NCI-H510A (cell line): ENCODE data around the gene RDH11.
"Not testable (repeated sequence)": the region's sequence is repeated elsewhere in the genome, so short reads cannot be mapped to it uniquely, and the experiment has no call there.

Source experiments
- DNase-seq: peaks from one replicate; lab custom pipeline; 2025; lab: John Stamatoyannopoulos, UW

Gene RDH11

DNA sequence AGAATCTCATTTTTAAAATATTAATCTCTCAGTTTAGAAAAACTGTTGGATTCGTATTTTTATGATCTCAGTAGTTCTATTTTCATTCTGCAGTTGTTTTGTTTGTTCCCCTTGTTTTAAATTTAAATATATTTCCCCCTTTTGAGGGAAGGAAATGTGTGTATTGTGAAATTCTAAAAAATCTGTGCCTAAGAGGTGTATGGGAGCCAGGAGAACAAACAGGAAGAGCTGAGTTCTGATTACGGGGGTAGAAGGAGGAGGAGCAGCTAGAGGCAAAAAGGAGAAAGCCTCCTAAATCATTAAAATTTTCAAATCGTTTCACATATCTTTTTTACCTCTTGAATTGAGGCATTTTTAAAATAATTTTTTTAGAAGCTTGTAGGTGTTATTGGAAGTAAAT, 8.4 kb upstream of the RDH11 start:
- no peak for DNase-seq

DNA sequence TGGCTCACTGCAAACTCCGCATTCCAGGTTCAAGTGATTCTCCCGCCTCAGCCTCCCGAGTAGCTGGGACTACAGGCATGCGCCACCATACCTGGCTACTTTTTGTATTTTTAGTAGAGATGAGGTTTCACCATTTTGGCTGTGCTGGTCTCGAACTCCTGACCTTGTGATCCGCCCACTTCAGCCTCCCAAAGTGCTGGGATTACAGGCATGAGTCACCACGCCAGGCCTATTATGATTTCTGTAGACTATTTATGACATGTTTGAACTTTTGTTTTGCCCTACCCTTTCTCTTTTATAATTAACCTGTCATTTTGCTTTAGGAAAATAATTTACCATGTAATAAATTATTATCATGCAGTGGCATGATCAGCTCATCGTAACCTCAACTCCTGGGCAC, 5.9 kb upstream of the RDH11 start, which contains the start of gene RDH12:
Gene RDH12 (plus strand): TSS at position 395 of the 400 bp plus-strand sequence. CDS start 20,757 bp downstream, outside the sequence.
- DNase-seq, result not testable (repeated sequence)

DNA sequence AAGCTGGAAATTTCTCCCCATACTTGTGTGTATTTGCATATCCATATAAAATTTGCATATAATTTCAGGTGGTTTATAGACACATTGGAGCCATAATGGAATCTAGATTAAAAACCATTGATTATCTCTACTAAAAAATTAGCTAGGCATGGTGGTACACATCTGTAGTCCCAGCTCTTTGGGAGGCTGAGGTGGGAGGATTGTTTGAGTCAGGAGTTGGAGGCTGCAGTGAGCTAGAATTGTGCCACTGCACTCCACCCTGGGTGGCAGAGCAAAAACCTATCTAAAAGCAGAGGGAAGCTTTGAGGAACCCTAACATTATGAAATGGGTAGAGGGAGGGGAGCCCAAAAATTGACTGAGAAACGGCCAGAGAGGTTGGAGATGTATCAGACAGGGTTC, 2.6 kb upstream of the RDH11 start:
- no peak for DNase-seq

DNA sequence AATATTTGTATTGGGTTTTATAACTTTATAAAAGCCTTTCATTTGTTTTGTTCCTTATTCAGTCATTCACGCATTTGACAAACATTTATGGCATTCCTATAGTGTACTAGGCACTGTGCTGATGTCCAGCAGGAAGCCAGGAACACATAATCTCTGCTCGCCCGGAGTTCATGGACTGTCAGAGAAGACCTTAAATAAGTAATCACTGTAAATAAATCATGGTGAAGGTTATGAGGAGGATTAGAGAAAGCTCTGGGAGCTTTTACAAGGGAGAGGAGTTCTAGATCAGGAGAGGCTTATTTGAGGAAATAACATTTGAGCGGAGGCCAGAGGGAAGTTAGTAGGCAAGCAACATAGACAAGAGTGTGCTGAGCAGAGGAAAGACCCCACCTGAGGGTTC, 1.4 kb upstream of the RDH11 start:
- DNase-seq, result no peak

DNA sequence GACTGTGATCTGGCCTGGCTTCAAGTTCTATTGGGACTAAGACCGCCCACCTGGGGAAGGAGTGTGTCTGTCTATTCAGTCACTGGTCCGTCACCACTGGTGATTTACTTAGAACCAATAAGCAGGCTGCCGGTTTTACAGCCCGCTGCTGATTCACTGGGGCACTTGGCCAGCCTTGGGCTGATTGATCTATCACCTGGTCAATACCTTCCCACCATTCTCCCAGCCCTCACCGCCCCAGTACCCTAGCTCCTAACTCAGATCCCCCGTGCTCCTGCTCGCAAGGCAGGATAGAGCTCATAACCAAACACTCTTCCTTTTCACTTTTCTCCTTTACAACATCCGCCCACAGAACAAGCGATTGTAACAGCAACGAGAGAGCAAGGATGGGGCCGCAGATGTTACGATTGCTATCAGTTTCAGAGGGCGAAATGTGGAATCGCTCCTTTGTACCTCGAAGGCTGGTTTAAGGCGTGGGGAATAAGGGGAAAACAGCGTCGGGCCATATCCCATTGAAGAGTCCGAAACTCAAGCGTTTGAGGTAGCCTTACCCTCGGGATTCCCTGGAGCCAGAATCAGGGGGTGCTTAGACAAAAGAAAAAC, 672 bp downstream of the RDH11 start:
- peak; percentile 74 for DNase-seq

DNA sequence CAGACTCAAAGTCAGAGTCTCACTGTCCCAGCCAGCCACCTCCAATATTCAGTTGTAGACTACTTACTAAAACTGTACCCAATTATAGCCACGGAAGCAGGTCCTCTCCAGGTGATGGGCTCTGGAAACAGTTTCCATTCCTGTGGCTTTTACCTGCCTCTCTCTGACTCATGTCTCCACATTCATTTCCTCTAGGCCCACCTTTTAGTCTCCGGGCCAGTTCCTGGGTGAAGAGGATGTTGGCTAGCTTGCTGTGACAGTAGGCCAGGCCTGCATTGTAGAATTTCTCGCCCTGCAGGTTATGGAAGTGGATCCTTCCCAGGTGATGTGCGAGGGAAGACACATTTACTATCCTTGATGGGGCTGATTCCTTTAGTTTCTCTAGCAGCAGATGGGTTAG, 5.6 kb downstream of the RDH11 start:
- no peak for DNase-seq

DNA sequence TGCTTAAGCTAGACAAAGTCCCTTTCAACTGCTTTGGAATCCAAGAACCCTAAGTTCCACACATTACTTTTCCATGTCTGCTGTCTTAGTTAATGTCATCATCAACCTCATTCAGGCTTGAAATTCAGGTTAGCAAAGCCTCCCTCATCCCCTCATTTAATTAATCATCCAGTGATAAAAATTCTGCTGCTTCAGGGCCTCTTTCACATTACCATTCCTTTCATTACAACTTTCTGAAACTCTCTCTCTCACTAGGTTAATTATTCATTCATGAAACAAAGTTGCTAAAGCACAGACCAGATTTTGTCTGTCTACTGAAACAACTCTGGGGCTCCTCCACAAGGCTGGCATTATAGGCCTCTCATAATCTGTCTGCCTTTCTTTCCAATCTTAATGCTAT, 11.7 kb downstream of the RDH11 start:
- DNase-seq, result no peak

DNA sequence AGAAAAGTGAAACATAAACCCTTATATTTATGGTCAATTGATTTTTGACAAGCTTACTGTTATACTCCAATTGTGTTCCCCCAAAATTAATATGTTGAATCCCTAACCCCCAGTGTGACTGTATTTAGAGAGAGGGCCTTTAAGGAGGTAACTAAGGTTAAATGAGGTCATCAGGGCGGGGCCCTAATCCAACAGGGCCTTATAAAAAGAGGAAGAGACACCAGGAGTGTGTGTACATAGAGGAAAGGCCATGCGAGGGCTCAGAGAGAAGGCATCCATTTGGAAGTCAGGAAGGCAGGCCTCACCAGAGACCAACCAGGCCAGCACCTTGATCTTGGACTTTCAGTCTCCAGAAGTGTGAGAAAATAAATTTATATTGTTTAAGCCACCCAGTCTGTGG, 14.6 kb downstream of the RDH11 start:
- no peak for DNase-seq

DNA sequence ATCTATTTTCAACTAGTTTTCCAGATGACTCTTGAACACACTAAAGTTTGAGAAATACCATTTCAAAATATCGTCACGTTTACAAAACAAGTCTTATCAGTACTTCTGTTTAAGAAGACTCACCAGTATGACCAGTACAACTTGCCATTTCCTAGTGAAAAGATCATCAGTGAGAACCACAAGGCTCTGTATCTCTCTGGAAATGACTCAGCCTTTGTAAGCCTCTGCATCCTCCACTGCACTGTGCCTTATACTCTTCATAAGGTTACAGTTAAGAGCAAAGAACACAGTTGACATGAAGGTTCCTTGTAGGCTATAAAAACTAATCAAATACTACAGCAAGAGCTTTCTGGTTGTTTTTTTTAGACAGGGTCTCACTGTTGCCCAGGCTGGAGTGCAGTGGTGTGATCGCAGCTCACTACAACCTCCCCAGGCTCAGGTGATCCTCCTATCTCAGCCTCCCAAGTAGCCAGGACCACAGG, 15.4 kb downstream of the RDH11 start:
- no peak for DNase-seq

DNA sequence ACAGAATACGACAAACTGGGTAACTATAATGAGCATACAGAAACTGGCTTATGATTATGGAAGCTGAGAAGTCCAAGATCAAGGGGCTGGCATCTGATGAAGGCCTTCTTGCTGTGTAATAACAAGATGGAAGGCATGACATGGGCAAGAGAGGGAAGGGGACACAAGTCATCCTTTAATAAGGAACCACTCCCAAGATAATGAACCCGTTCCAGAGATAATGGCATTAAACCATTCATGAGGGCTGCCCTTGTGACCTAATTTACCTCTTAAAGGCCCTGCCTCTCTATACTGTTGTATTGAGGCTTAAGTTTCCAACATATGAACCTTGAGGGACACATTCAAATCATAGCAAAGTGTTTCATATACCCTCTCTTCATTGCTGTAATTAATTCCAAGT, 16.6 kb downstream of the RDH11 start:
- no peak for DNase-seq

DNA sequence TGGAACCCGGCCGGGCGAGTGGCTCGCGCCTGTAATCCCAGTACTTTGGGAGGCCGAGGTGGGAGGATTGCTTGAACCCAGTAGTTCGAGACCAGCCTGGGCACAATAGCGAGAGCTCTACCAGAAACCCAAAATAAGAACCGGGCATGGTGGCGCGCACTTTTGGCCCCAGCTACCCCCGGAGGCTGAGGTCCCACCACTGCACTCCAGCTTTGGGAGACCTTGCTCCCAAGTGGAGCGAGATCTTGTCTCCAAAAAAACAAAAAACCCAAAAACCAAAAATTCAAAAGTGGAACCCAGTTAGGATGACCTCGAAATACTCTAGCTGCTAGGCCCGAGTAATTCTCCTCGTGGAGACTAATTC, 20.4 kb downstream of the RDH11 start:
- no peak for DNase-seq

DNA sequence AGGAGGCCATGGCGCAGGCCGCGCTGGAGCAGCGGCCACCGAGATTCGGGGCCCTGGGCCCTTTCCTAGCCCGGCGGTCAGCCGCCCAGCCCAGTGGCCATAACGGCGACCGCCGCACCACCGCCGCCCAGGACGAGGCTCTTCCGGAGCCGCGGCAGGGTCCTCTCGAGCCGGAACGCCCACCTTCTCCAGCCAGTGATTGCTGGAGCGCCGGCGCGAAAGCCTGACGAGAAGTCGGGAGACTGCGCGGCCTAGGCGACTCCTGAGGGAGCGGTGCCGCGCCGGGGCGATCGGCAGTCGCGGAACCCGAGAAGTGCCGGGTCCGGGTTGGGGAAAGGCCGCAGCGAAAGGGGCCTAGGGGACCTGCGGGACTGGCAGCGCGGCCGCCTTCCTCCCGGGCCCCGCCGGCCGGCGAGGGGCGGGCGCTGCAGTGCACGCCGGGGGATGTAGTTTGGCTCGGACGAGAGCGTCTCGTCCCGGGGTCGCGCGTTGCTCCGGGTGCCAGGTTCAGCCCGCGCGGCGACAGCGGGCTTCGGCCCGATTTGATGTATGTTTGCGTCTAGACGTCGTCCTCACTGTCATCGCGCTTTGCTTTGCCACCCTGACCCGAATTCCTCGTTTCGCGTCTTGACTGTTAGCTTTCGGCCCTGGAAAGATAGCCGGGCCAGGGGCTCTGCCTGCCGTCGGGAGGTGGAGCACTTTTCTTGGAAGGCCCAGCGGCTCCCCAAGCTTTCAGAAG, 20.9 kb downstream of the RDH11 start, which contains the start of gene VTI1B:
Gene VTI1B (minus strand): TSS at position 153 of the 739 bp plus-strand sequence. CDS start 143 bp downstream, at position 10.
- peak; percentile 78 for DNase-seq

DNA sequence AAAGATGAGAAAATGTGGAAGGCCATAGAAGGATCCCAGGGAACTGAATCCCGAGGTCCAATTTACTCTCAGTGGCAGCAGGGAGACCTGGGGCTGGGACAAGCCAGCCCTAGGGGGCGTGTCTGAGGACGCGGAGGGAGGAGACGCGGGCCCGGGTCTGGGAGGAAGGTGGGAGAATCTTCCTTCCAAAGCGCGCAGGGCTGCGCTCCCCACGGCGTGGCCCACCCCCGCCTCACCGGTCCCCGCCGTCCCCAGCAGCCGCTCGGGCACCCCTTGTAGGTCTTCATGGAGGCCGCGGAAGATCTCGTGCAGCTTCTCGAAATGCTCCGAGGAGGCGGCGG, 21.5 kb downstream of the RDH11 start:
- peak; percentile 72 for DNase-seq

DNA sequence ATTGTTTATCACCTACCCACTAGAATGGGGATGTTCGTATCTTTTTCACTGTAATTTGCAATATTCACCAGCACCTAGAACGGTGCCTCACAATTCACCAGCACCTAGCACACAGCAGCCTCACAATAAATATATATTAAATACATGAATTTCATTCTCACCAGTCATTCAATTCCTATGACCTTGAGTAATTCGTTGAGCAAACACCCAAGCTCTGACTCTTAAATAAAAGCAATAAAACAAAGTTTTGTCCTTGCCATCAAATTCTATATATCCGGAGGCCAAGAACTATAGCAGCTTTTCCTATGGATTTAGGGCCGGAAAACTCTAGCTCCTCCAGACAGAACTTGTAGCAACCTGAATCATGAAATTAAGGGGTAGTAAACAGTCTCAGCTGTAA, 22.1 kb downstream of the RDH11 start:
- no peak for DNase-seq

DNA sequence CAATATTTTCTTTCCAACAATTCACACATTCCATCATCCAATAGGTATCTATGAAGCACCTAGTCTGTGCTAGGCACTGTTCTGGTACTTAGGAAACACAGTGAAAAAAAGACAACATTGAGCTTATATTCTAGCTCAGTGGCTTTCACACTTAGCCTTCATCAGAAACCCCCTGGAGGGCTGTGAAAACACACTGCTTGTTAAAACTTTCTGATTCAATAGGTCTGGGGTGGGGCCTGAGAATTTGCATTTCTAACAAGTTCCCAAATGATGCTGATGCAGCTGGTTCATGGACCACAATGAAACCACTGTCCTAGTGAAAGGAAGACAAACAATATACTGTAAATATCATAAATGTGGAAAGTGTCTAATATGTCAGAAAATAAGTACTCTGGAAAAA, 27.0 kb downstream of the RDH11 start:
- DNase-seq, result no peak

DNA sequence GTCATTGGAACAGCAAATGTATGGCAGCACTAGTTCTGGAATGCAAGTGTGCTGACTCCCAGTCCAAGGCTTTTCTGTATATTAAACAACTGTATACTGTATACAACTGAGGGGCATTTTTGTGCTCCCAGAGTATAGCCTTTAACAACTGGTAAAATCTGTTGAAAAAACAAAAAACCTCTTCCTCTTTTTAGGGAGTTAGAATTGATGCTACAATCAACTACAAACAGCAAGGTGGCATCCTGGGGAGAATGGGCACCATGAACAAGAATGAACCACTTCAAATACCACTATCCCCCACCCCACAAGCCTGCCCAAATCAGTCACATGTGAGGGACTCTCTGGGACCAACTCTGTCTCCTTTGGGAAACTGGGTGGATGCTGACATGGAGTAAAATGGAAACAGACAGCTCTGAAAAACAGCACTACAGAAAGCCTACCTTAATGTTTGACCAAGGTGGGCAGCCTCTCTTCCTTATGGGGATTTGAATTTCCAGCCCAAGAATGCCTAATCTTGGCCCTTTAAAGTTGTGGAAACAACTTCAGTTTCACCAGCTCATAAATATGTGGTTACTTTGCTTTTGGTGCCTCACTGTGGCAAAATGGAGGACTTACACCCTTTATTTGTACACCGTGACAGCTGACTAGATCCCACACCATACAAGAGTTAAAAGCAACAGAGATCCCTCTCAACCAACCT, 28.7 kb downstream of the RDH11 start:
- no peak for DNase-seq

DNA sequence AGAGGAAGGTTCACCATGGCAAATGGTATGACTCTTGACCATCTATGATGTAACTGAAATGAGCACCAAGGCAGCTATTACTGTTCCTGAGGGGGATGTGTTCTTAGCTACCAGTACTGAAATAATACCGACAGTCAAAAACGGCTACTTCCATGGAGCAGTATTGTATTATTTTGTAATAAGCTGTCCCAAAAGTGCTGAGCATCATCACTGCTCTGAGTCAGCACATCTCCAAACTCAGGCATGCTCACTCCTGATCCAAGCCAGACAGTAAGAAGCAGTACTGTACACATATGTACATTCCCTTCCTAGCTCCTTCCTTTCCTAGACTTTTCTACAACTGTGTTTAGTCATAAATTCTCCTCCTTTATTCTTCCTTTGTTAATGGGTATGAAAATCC, 29.7 kb downstream of the RDH11 start:
- DNase-seq, result no peak

DNA sequence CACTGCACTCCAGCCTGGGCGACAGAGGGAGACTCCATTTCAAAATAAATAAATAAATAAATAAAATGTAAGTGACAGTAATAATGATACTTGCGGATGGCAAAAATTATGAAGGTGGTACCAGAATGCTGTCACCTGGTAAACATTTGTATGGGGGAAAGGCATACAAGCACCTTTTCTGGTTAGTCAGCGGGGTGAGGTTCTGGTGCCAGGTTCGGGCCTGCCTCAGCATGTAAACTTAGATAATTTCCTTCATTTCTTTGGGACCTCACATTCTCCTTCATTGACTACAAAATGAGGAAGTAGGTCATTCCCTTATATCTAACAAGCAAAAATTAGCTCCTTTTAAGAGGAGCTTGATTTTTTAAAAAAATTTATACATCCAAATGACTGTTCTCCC, 31.9 kb downstream of the RDH11 start:
- DNase-seq, result no peak

DNA sequence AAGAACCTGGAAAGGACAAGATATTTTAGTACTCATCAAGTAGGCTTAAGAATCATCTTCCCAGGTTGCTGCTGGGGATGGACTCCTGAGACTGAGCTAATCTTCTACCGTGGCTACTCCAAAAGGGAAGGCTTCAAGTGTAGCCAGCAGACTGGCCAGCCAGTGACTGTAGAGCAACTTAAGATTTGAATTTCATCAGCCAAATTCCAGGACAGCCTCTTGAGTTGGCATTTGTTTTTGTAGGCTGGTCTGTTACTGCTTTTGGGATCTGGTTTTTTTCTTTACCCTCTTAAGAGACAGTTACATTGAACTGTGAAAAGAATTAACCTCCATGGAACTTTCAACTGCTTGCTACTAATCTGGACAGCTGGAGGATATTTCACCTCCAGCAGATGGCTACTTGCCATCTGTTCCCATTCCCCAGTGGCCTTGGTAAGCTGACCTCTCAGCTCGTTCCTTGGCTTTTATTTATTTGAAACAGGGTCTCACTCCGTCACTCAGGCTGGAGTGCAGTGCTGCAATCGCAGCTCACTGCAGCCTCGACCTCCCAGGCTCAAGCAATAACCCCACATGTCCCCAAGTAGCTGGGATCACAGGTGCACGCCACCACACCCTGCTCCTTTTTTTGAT, 41.8 kb downstream of the RDH11 start:
- DNase-seq, result no peak

DNA sequence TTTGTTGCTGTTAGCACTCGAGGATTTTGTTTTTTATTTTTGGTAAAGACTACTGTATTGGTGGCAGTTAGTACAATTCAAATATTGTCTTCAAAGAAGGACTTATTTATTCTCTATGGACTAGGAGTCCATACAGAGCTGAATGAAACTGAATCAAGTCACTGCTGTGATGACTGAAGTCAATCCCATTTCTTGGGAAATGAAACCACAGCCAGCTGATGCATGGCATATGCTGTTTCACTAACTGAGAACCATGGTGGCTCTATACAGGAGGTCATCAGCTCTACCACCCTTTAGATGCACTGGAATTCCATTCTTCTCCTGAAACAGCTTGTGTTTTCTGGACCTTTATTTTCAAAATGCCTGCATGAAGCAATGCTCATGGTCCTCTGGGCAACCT, 43.4 kb downstream of the RDH11 start:
- no peak for DNase-seq

DNA sequence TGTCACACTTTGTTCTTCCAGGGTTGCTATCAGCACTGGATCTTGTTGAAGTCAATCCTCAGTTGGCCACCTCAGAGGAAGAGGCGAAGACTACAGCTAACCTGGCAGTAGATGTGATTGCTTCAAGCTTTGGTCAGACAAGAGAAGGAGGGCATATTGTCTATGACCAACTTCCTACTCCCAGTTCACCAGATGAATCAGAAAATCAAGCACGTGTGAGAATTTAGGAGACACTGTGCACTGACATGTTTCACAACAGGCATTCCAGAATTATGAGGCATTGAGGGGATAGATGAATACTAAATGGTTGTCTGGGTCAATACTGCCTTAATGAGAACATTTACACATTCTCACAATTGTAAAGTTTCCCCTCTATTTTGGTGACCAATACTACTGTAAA, 44.9 kb downstream of the RDH11 start:
- DNase-seq, result no peak

DNA sequence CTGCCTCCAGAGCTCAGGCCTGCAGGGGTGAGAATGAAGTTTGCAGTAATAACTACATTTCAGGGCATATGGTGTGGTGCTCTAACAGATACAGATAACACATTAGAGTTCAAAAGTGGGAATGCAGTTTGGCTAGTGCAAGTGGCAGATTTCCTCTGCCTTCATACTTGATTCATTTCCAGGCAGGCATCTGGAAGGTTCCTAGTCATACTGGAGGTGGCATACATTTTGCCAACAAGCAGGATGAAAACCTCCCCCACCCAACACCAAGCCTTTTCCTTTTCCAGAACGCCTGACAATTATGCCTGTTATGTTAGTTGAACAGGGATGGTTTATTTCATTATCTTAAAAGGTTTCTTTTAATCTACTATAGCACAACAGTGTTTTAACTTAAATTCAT, 45.4 kb downstream of the RDH11 start:
- no peak for DNase-seq

DNA sequence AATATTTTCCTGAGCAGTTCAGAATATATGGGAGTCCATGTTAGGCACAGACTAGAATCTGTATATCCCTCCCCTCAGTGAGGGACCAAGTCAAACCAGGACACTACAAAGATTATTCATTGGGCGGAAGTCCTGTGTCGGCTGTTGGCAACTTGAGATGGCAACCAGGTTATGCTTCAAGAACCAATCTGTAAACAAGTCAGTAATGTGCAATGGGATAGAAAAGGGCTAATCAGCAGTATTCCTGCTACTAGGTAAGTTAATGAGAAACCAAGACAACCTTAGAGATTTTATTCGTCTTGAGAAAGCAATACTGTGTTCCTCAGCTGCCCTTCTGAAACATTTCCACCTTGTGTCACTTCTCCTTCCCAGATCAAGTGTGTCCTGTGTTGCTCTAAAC, 49.4 kb downstream of the RDH11 start:
- no peak for DNase-seq
